GM12875 (cell line): ENCODE data around the gene KRABD2.

Experiments
- H3K4me3 ChIP-seq: one replicate; pipeline ENCODE4 v1.5.1; 2011; ENCODE audit warnings: low read depth, low read length, control low read depth
- CTCF ChIP-seq: IDR thresholded peaks from 2 replicates; pipeline ENCODE4 v1.5.1; 2011; ENCODE audit warnings: low read depth, mild to moderate bottlenecking, control low read depth, inconsistent platforms, low read length, moderate library complexity, borderline replicate concordance; ENCODE audit not compliant: insufficient read depth

The KRABD2 gene

GRCh38 chr17:8413938-8414337 is 37.4 kb upstream of the KRABD2 start:
- no peak overlapping the region for H3K4me3 ChIP-seq
- TF ChIP-seq CTCF = no peak

- no peak for TF ChIP-seq CTCF
- H3K4me3 ChIP-seq = no peak overlapping the region
These were observed 36.8 kb upstream of the KRABD2 start for GRCh38 chr17:8413328-8413727.

GRCh38 chr17:8412089-8412488 is 35.6 kb upstream of the KRABD2 start:
- no peak for TF ChIP-seq CTCF
- no peak overlapping the region for H3K4me3 ChIP-seq

- TF ChIP-seq CTCF = no peak
These were observed 34.4 kb upstream of the KRABD2 start for GRCh38 chr17:8410883-8411238.

GRCh38 chr17:8409966-8410882 is 33.7 kb upstream of the KRABD2 start:
- peak; percentile 83 for TF ChIP-seq CTCF
- H3K4me3 ChIP-seq = no peak overlapping the region

More at GRCh38 chr17:8410883-8411238, 34.4 kb upstream of the KRABD2 start:
- no peak overlapping the region for H3K4me3 ChIP-seq

GRCh38 chr17:8408371-8408770 is 31.9 kb upstream of the KRABD2 start:
- no peak for TF ChIP-seq CTCF
- no peak overlapping the region for H3K4me3 ChIP-seq

- H3K4me3 ChIP-seq = no peak overlapping the region
- TF ChIP-seq CTCF = no peak
These were observed 29.7 kb upstream of the KRABD2 start for GRCh38 chr17:8406174-8406573.
